GM19240 (cell line): ENCODE results near the gene NIPAL4.
"Not testable (repeated sequence)": the region's sequence is repeated elsewhere in the genome, so short reads cannot be mapped to it uniquely, and the experiment has no call there.

Source experiments
- DNase-seq: peaks from one replicate; pipeline ENCODE4 v3.0.0; 2011; ENCODE audit warnings: low spot score; ENCODE audit not compliant: insufficient read length

NIPAL4 gene

GRCh38 chr5:157463081-157463480, 3.1 kb downstream of the NIPAL4 start:
- no peak for DNase-seq

- no peak for DNase-seq
Measured at GRCh38 chr5:157463621-157464518, 3.9 kb downstream of the NIPAL4 start.

GRCh38 chr5:157464519-157465171, 4.6 kb downstream of the NIPAL4 start:
- DNase-seq = peak; percentile 45

- no peak for DNase-seq
Measured at GRCh38 chr5:157468293-157468965, 8.4 kb downstream of the NIPAL4 start.

- no peak for DNase-seq
Measured at GRCh38 chr5:157469073-157469472, 9.1 kb downstream of the NIPAL4 start.

GRCh38 chr5:157469687-157470086, 9.7 kb downstream of the NIPAL4 start:
- no peak for DNase-seq

GRCh38 chr5:157470631-157471030, 10.6 kb downstream of the NIPAL4 start:
- no peak for DNase-seq

GRCh38 chr5:157471709-157472108, 11.7 kb downstream of the NIPAL4 start:
- no peak for DNase-seq

GRCh38 chr5:157473383-157474320, 13.6 kb downstream of the NIPAL4 start:
- DNase-seq = no peak

- DNase-seq = no peak
Measured at GRCh38 chr5:157475432-157475831, 15.4 kb downstream of the NIPAL4 start.

GRCh38 chr5:157476702-157477408, 16.8 kb downstream of the NIPAL4 start:
- DNase-seq = peak; percentile 63

- DNase-seq = no peak
Measured at GRCh38 chr5:157477814-157478494, 17.9 kb downstream of the NIPAL4 start.

GRCh38 chr5:157478726-157479125, 18.7 kb downstream of the NIPAL4 start:
- DNase-seq = no peak

- no peak for DNase-seq
Measured at GRCh38 chr5:157479166-157479565, 19.2 kb downstream of the NIPAL4 start.

- DNase-seq = no peak
Measured at GRCh38 chr5:157479612-157480510, 19.8 kb downstream of the NIPAL4 start.

- DNase-seq = no peak
Measured at GRCh38 chr5:157481265-157481664, 21.3 kb downstream of the NIPAL4 start.

GRCh38 chr5:157481666-157482065, 21.7 kb downstream of the NIPAL4 start:
- no peak for DNase-seq

GRCh38 chr5:157482702-157483101, 22.7 kb downstream of the NIPAL4 start:
- DNase-seq = not testable (repeated sequence)

GRCh38 chr5:157484768-157485167, 24.8 kb downstream of the NIPAL4 start:
- no peak for DNase-seq
